SK-N-MC (cell line): Measurements from ENCODE around the gene KRTAP17-1.

Experiments
- EZH2 ChIP-seq: fragments of 200-600 bp; sonication (generic); IDR thresholded peaks from one replicate; pipeline ENCODE4 v1.6.1; 2017; ENCODE audit warnings: antibody characterized with exemption
- POLR2AphosphoS5 ChIP-seq: IDR thresholded peaks from 2 replicates; pipeline ENCODE4 v1.6.1; 2012; ENCODE audit warnings: mild to moderate bottlenecking, low read depth, low read length, borderline replicate concordance

DNA sequence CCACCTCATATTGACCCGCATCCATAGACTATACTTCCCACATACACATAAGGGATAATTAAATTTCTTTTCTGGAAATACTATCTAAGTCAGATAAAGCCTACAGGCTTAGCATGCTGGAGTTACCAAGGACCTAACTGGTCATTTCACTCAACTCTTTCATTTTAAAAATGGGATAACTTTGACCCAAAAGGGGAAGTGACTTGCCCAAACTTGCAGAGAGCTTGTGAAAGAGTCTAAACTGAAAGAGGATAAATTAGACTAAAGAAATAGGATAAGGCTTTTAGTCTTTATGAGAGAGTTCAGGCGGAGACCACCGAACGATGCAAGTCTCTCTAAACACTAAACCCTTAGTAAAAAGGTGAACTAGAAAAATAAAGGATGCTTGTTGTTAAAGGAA, 39.0 kb upstream of the KRTAP17-1 start:
- TF ChIP-seq POLR2AphosphoS5: no peak
- no peak for TF ChIP-seq EZH2
